GM12878 (cell line): ENCODE results near the gene EBPL. TPM values are rescaled to one million over a fixed set of nuclear protein-coding genes. Genes with fewer than 3 reads are reported as not detected.
"Not testable (repeated sequence)": the region's sequence is repeated elsewhere in the genome, so short reads cannot be mapped to it uniquely, and the experiment has no call there.

ENCODE experiments used
- ATAC-seq: fragments of 200-7000 bp; cut with Tn5 transposase; 3 replicates; pipeline ENCODE4 v1.9.1; 2020; ENCODE audit warnings: mild to moderate bottlenecking, moderate library complexity
- BruUV-seq: library from RNA; stranded (reverse); fragments of 400-500 nt; replicated peaks from 2 replicates; lab custom pipeline; 2021; lab: Mats Ljungman, UMichigan
- CTCF ChIA-PET: fragments of 300-600 bp; sonication (Branson Sonifier 250); formaldehyde crosslinking; extraction: SDS; loops from one replicate; lab custom pipeline; 2021; ENCODE audit warnings: inconsistent platforms; lab: Yijun Ruan, JAX
- POLR2A ChIA-PET: fragments of 350-600 bp; formaldehyde crosslinking; extraction: SDS; loops from one replicate; lab custom pipeline; 2021; ENCODE audit warnings: inconsistent platforms; lab: Charles Lee
- RAD21 ChIA-PET: fragments of 300-600 bp; sonication (Branson Sonifier 250); formaldehyde crosslinking; loops from one replicate; lab custom pipeline; 2023; ENCODE audit warnings: antibody characterized with exemption; ENCODE audit not compliant: unreplicated experiment; lab: Charles Lee
- SMC1A ChIA-PET: fragments of 300-600 bp; sonication (Branson Sonifier 250); formaldehyde crosslinking; loops from one replicate; lab custom pipeline; 2023; ENCODE audit not compliant: unreplicated experiment, uncharacterized antibody; lab: Charles Lee
- DNase-seq: peaks from one replicate; pipeline ENCODE4 v3.0.0-alpha.2; 2011; ENCODE audit warnings: low read depth, low spot score
- FAIRE-seq: peaks from 3 replicates; lab custom pipeline; 2011; peaks lifted over from hg19 to GRCh38; lab: Jason Lieb, UNC
- H2AFZ ChIP-seq: 2 replicates; pipeline ENCODE4 v1.6.0; 2011; ENCODE audit warnings: low read depth, low read length, control low read depth; ENCODE audit not compliant: control insufficient read depth
- H3K27ac ChIP-seq: 2 replicates; pipeline ENCODE4 v1.5.1; 2011; ENCODE audit warnings: control low read depth; ENCODE audit not compliant: control insufficient read depth, insufficient read depth
- H3K27me3 ChIP-seq, 2 experiments: replicated peaks in 1 of 2; 2 replicates each; pipeline versions ENCODE4 v1.6.0 to v1.6.1; 2011; ENCODE audit warnings: low read length in 1 of 2; ENCODE audit not compliant: control insufficient read depth in 2 of 2, insufficient read depth in 2 of 2
- H3K36me3 ChIP-seq, 2 experiments: 2 replicates each; pipeline ENCODE4 v1.5.1; 2011; ENCODE audit warnings: low read length in 1 of 2; ENCODE audit not compliant: control insufficient read depth in 2 of 2, insufficient read depth in 2 of 2
- H3K4me1 ChIP-seq: 2 replicates; pipeline ENCODE4 v1.6.1; 2011; ENCODE audit warnings: mild to moderate bottlenecking, low read length, moderate library complexity, mixed read lengths; ENCODE audit not compliant: control insufficient read depth, insufficient read depth
- H3K4me2 ChIP-seq: 2 replicates; pipeline ENCODE4 v1.6.0; 2011; ENCODE audit warnings: control low read depth; ENCODE audit not compliant: control insufficient read depth, insufficient read depth
- H3K4me3 ChIP-seq: fragments of 200-600 bp; sonication (generic); 2 replicates; pipeline ENCODE4 v1.5.1; 2016
- H3K79me2 ChIP-seq: 2 replicates; pipeline ENCODE4 v1.6.0; 2011; ENCODE audit warnings: low read length; ENCODE audit not compliant: control insufficient read depth, insufficient read depth
- H3K9ac ChIP-seq: 2 replicates; pipeline ENCODE4 v1.8.0; 2011; ENCODE audit warnings: low read length, control low read depth, mixed read lengths; ENCODE audit not compliant: control insufficient read depth, insufficient read depth
- H3K9me3 ChIP-seq: replicated peaks from 3 replicates; pipeline ENCODE4 v1.5.1; 2011; ENCODE audit warnings: mild to moderate bottlenecking, low read length; ENCODE audit not compliant: control insufficient read depth, insufficient read depth
- H4K20me1 ChIP-seq: 2 replicates; pipeline ENCODE4 v1.6.0; 2011; ENCODE audit not compliant: control insufficient read depth, insufficient read depth
- CUX1 ChIP-seq: IDR thresholded peaks from 2 replicates; pipeline ENCODE4 v1.6.1; 2012; ENCODE audit warnings: improper control_type of control experiment, low read depth, low read length; ENCODE audit not compliant: insufficient replicate concordance
- IRF5 ChIP-seq: fragments of 450-650 bp; IDR thresholded peaks from 2 replicates; pipeline ENCODE4 v1.6.1; 2017; ENCODE audit warnings: borderline replicate concordance
- JUND ChIP-seq: IDR thresholded peaks from 2 replicates; pipeline ENCODE4 v1.6.1; 2012; ENCODE audit warnings: low read depth, mild to moderate bottlenecking, low read length, improper control_type of control experiment, moderate library complexity
- KAT2A ChIP-seq: conservative IDR thresholded peaks from 2 replicates; pipeline ENCODE4 v1.6.1; 2011; ENCODE audit warnings: low read depth, low read length; ENCODE audit not compliant: control insufficient read depth
- KDM1A ChIP-seq: fragments of 200-600 bp; sonication (generic); IDR thresholded peaks from 2 replicates; pipeline ENCODE4 v1.6.1; 2016; ENCODE audit warnings: borderline replicate concordance
- NKRF ChIP-seq: fragments of 450-650 bp; conservative IDR thresholded peaks from 2 replicates; pipeline ENCODE4 v1.6.1; 2017; ENCODE audit warnings: mild to moderate bottlenecking, moderate library complexity
- RUNX3 ChIP-seq: IDR thresholded peaks from 2 replicates; pipeline ENCODE4 v1.6.1; 2012; ENCODE audit warnings: low read length, inconsistent platforms
- ZNF207 ChIP-seq: fragments of 450-650 bp; IDR thresholded peaks from 2 replicates; pipeline ENCODE4 v1.6.1; 2014; ENCODE audit warnings: antibody characterized with exemption, mild to moderate bottlenecking, borderline replicate concordance
- WGBS: methylation state at CpG from one replicate; pipeline ENCODE4 v1.1.6; 2016; ENCODE audit warnings: low lambda C conversion rate; ENCODE audit not compliant: insufficient replicate concordance, insufficient coverage; ENCODE audit errors: missing lambda C conversion rate; 5-methylcytosine and 5-hydroxymethylcytosine counted together
- in situ Hi-C: fragments of 300-500 bp; cut with MboI; formaldehyde crosslinking; loops from 9 replicates; pipeline ENCODE4 v1.14.3; 2018; ENCODE audit warnings: mixed read lengths
- intact Hi-C: fragments of 100-400 bp; cut with micrococcal nuclease; formaldehyde crosslinking; loops from one replicate; pipeline ENCODE4 v1.14.2; 2022; ENCODE audit not compliant: unreplicated experiment
- polyA plus RNA-seq, 11 experiments: library from polyadenylated mRNA; depleted of rRNA in 4 of 11; unstranded in 6 of 11; stranded (reverse) in 5 of 11; fragments of >200 nt; fragmentation: Nextera tagmentation in 4 of 11; fragmentation: Illumina TruSeq in 1 of 11; extraction: Ambion mirVana in 4 of 11; extraction: Trizol in 1 of 11; gene quantifications; 1 replicate in 1 of 11; 2 replicates in 10 of 11; pipeline versions ENCODE4 v1.2.1 to v1.2.3, GENCODE V29; 2011 to 2016; ENCODE audit warnings: inconsistent platforms in 2 of 11, missing spikeins in 2 of 11, low read depth in 1 of 11
- total RNA-seq, 4 experiments: library from RNA; depleted of rRNA in 3 of 4; stranded (reverse); fragments of >200 nt in 3 of 4; fragmentation: Illumina TruSeq in 1 of 4; extraction: Trizol in 1 of 4; gene quantifications; 2 replicates each; pipeline versions ENCODE4 v1.2.1 to v1.2.3, GENCODE V29; 2013 to 2021

EBPL gene
- total and polyA plus RNA-seq, 10 of the 15 experiments (the other 5 are each of a cell fraction or from before 2014, with no cell fraction given), result 6.2 to 72.8 (median 43.5) TPM

DNA sequence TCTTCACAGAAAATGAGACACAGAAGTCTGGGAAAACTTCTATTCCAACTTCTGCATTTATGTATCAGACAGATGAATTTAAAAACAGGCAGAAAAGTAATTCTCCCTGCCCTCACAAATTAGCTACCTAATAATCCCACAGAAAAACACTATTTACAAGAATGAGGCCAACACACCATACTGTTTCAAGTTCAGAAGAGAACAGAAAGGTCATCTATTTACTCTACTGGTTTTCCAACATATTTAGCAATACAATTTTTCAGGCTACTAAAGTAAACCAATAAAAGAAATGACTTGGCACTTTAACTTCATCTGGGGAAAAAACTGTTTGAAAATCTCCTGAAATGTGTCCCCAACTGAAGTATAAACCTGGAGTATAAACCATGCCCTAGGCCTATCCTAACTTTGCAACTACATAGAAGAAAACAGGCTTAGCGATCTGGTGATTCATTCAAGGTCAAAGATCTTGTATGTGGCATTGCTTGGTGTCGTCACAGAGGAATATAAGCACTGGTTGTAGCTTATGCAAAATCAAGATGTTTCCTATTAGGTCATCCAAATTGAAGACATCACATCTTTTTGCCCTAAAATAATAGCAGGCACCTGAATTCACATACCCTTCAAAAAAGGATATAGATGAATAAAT lies 20.1 kb upstream of the EBPL start:
- ChIA-PET CTCF (interaction anchor here (1.0 kb wide), 1 partner anchor 79 kb away, joined by 5 read pairs; no protein-coding TSS in a partner anchor), RAD21 (no interaction called here), POLR2A (interaction anchor here (0.6 kb wide), 1 partner anchor 1620 kb away, joined by 7 read pairs; no protein-coding TSS in a partner anchor), SMC1A (interaction anchor here (1.3 kb wide), 1 partner anchor 16 kb away, joined by 4 read pairs; no protein-coding TSS in a partner anchor)
- DNase-seq, result no peak
- Histone ChIP-seq H3K9ac (no peak overlapping the region), H3K27ac (no peak overlapping the region), H3K9me3 (no peaks in the 10 kb centered on the region; the same call in 1 of the 3 replicates), H3K79me2 (no peaks in the 10 kb centered on the region), H3K36me3 (peaks cover 0 to 8% of the 10 kb centered on the region in 2 experiments; a peak in 3 of 4 replicates), H4K20me1 (no peaks in the 10 kb centered on the region), H3K4me3 (no peak overlapping the region), H3K4me2 (no peak overlapping the region), H3K4me1 (no peaks in the 10 kb centered on the region), H3K27me3 (no peaks in the 10 kb centered on the region), H2AFZ (no peak overlapping the region)
- in situ Hi-C loops, result no loop called here
- FAIRE-seq, result no peak
- WGBS, result 92% methylated on average over 2 of the region's 2 CpGs
- intact Hi-C loops, result no loop called here
- no peak for ATAC-seq
- no TSS peak for BruUV-seq
- no peak for TF ChIP-seq ZNF207
- no peak for TF ChIP-seq NKRF
- TF ChIP-seq KAT2A, result no peak
- no peak for TF ChIP-seq RUNX3
- no peak for TF ChIP-seq IRF5
- TF ChIP-seq CUX1, result no peak
- no peak for TF ChIP-seq KDM1A
- TF ChIP-seq JUND, result no peak

- H3K9me3 ChIP-seq, in situ Hi-C loops, H3K4me2 ChIP-seq, H3K27ac ChIP-seq, H2AFZ ChIP-seq, CTCF ChIA-PET, H3K27me3 ChIP-seq, ATAC-seq, RAD21 ChIA-PET, H3K4me1 ChIP-seq, H4K20me1 ChIP-seq, SMC1A ChIA-PET, FAIRE-seq, intact Hi-C loops, H3K79me2 ChIP-seq, POLR2A ChIA-PET, BruUV-seq, H3K9ac ChIP-seq, H3K4me3 ChIP-seq, DNase-seq: not testable (repeated sequence)
- 99% methylated on average over 7 of the region's 7 CpGs for WGBS
- peaks cover 2 to 16% of the 10 kb centered on the region in 2 experiments for H3K36me3 ChIP-seq
Measured at GRCh38 chr13:49704264-49704663, 13.0 kb upstream of the EBPL start.
